NOMO-1 (cell line): Measurements from ENCODE around the gene INAFM1.
"Not testable (repeated sequence)": the region's sequence is repeated elsewhere in the genome, so short reads cannot be mapped to it uniquely, and the experiment has no call there.

Source experiments
- DNase-seq, 2 experiments: peaks; one replicate each; lab custom pipeline; 2025; ENCODE audit not compliant: unreplicated experiment in 2 of 2; lab: John Stamatoyannopoulos, UW

The INAFM1 gene

DNA sequence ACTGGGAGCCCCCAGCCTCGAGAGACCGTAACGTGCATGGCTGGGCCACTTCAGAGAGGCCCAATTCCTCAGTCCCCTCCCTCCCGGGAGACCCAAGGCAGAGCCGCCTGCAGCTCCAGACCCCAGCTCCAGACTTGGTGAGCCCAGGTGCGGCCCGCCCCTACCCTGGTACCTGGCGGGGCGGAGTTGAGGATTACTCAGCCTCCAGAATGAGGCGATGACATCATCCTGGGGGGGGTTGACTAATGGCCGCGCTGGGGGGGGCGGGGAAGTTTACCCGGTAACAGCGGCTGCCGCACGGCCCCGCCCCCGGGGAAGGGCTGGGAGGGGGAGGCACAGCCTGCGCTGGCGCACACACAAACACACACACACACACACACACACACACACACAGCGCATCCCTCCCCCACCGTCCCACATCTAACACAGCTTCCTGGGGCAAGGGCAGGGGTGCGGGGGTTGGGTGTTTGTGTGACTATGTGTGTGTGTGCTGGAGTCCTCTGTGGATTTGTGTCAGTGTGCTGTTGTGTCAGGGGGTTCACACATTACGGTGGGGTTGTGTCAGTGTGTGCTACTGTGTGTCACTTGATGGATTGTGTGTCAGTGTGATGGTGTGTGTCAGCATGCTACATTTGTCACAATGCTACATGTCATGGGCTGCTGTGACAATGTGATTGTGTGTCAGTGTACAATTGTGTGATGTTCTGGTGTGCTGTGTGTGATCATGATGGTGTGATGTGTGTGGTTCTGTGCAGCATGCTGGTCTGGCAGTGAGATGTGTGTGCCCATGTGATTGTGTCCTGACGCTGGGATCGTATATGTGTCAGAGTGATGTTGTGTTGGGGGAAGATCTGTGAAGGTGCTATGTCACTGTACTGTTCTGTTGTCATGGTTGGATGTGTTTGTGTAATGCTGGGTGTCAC, 33.4 kb upstream of the INAFM1 start:
- peak; percentile 29 to 32 for DNase-seq

GRCh38 chr19:47241919-47242577, 32.6 kb upstream of the INAFM1 start:
- DNase-seq = no peak

GRCh38 chr19:47243364-47243775, 31.3 kb upstream of the INAFM1 start:
- no peak for DNase-seq

GRCh38 chr19:47243776-47244547, 30.7 kb upstream of the INAFM1 start:
- peak; percentile 96 to 98 for DNase-seq

DNA sequence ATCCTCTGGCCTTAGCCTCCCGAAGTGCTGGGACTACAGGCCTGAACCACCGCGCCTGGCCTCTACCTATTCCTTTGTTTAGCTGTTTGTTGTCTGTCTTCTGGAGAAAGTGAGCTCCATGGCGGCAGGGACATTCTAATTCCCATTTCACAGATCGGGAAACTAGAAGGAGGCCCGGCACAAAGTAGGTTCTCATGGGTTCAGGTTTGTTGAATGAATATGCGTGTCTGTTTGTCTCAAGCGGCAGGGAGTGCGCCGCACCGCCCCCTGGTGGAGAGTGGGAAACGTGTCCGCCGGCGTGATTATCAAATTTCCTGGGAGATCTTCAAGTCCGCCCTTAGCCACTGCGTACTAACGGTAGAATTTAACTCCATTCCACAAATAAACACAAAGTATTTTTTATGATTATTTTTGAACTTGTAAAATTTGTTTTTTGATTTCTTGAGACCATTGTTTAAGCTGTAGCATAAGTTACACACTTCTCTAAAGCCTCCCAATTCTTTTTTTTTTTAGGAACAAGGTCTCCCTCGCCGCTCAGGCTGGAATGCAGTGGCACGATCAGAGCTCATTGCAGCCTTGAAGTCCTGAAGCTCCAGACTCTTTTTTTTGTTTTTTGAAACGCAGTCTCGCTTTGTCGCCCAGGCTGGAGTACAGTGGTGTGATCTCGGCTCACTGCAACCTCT, 27.2 kb upstream of the INAFM1 start:
- peak in 1 of 2 experiments; percentile 63 for DNase-seq

- not testable (repeated sequence) for DNase-seq
Measured at GRCh38 chr19:47253016-47253415, 21.7 kb upstream of the INAFM1 start.

DNA sequence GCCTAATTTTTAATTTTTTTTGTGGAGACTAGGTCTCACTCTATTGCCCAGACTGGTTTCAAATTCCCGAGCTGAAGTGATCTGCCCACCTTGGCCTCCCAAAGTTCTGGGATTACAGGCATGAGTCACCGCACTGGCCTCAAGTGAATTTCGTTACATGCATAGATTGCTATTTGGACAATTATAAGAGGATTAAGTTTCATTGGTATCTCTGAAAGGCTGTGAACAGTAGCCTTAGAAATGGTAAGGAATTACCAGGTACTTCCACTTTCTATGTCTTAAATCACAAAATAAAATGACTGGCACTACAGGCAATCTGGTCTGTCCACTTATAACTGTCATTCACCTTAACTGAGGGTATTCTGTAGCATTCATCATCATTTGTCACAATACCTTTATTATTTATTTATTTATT, 21.2 kb upstream of the INAFM1 start:
- no peak for DNase-seq

- DNase-seq = no peak
Measured at GRCh38 chr19:47253970-47254369, 20.7 kb upstream of the INAFM1 start.

- peak; percentile 95 to 97 for DNase-seq
Measured at GRCh38 chr19:47255879-47256692, 18.6 kb upstream of the INAFM1 start, which contains the start of gene CCDC9. CCDC9 (plus strand) TSS chr19:47256525; CDS start chr19:47258401, 1,876 bp downstream.

GRCh38 chr19:47256693-47257410, 17.8 kb upstream of the INAFM1 start:
- peak; percentile 100 for DNase-seq

DNA sequence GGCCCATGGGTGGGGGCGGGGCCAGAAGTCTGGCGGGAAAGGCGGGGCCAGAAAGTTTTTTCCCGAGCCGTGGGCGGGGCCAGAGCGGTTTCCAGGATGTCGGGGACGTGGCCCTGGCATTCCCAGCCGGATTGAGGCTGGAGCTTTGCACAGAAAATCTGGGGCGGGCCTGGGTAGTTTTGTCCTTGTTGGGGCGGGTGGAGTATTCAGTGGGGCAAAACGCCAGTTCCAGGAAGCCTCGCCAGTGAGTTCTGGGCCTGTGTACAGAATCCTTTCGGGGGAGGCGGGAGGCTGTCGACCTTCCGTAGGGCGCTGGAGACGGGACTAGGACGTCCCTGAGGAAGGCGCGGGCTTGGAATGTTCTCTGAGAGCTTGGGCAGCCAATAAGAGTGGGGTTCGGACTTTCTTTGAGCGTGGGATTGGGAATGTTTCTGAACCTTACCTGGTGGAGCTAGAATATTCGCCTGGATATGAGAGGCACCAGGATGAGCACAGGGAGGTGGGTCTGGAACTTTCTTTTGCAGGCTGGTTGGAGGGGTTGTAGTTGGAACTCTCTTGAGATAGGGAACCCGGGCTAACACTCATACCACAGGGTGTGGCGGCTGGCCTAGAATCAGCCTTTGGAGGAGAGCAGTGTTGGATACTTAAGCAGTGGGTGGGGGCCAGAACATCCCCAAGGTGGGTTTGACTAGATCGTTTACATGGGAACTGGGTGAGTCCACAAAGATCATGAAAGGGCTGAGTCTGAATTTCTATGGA, 17.1 kb upstream of the INAFM1 start:
- DNase-seq = peak; percentile 59 to 75

GRCh38 chr19:47258434-47258833, 16.3 kb upstream of the INAFM1 start:
- DNase-seq = no peak

- DNase-seq = no peak
Measured at GRCh38 chr19:47258895-47259555, 15.7 kb upstream of the INAFM1 start.

DNA sequence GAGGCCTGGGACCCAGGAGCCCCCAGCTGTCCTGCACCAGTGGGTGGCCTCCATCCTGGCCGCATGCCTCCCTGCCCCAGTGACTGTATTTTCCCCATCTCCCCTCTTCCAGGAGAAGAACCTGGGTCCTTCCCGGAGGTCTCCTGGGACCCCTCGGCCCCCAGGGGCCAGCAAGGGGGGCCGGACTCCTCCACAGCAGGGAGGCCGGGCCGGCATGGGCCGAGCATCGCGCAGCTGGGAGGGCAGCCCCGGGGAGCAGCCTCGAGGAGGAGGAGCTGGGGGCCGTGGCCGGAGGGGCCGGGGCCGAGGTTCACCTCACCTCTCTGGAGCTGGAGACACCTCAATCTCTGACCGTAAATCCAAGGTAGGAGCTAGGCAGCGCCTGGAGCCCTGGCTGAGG, 14.2 kb upstream of the INAFM1 start:
- no peak for DNase-seq

DNA sequence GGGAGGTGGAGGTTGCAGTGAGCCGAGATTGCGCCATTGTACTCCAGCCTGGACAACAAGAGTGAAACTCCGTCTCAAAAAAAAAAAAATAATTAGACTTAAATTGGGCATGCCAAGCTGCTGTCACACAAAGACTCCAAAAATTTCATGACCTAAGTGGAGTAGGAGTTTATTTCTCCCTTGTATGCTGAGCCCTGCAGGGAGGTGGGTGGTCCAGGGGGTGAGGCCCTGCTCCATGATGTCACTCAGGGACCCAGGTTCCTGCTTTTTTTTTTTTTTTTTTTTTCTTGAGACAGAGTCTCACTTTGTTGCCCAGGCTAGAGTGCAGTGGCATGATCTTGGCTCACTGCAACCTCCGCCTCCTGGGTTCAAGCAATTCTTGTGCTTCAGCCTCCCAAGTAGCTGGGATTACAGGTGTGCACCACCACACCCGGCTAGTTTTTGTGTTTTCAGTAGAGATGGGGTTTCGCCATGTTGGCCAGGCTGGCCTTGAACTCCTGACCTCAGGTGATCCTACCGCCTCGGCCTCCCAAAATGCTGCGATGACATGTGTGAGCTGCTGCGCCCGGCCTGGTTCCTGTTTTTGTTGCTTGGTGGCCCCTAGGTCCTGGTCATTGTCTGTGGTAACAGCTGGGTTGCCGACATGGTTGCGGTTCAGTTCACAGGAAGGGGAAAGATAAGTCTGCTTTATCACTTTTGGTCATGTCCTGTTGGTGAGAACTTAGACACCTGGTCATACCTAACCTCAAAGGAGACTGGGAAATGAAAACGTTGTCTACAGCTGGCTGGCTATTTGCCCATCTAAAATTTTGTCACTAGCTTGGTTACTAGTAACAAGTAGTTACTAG, 12.5 kb upstream of the INAFM1 start:
- peak; percentile 50 to 64 for DNase-seq

DNA sequence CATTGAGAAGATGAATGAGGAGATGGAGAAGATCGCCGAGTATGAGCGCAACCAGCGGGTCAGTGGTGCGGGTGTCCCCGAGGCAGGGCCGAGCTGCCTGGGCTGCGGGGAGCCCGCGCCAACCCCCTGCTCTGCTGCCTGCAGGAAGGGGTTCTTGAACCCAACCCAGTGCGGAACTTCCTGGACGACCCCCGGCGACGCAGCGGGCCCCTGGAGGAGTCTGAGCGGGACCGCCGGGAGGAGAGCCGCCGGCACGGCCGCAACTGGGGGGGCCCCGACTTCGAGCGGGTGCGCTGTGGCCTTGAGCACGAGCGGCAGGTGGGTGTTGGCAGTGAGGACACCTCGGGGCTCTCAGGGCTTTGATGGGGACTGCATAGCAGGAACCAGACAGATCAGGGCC, 10.1 kb upstream of the INAFM1 start:
- no peak for DNase-seq

DNA sequence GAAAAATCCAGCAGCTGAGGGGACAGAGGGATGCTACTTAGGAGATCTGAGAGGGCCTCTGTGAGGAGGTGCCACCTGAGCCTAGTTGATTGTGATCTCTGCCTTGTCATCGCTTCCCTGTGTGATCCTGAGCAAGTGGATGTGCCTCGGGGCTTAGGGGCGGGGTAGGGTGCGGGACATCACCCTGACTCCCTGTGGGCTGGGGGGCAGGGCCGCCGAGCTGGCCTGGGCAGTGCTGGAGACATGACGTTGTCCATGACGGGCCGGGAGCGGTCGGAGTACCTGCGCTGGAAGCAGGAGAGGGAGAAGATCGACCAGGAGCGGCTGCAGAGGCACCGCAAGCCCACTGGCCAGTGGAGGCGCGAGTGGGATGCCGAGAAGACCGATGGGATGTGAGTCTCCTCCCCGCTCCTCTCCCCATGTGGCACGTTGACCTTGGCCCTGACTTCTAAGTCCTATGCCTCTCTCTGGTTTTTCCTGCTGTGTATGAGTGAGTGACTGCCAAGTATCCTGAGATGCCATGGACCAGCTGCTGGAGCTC, 8.2 kb upstream of the INAFM1 start:
- no peak for DNase-seq
